ENCODE data around the gene ERCC8. TPM values are rescaled to one million over a fixed set of nuclear protein-coding genes. Genes with fewer than 3 reads are reported as not detected.

Gene ERCC8
- total and polyA plus RNA-seq, 10 of the 15 experiments (the other 5 are each of a cell fraction or from before 2014, with no cell fraction given): 10.4 to 31.2 (median 16.4) TPM

DNA sequence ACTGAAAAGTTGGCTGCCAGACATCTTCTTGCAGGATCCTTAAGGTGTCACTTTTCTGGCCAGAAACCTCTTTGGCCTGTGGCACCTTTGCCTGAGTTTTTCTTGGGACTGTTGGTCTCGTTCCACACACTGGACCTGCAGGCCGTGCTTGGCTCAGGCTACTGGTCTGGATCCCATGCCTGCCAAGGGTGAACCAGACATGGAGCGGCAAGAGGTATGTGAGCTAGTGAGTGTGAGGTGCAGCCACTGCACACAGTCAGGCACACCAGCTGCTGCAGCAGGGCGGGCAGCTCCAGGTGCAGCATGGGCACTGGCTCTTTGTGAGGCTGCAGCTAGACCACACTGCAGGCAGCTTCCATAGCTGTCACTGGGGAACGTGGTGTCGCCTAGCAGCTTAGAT lies 48.0 kb upstream of the ERCC8 start:
- peaks cover 12% of the 10 kb centered on the region; the same call in 2 of the 3 replicates for H3K9me3 ChIP-seq (replicated peaks; ENCODE audit: control insufficient read depth, insufficient read depth, low read length)
- TF ChIP-seq TCF3 (IDR thresholded peaks at IDR 0.05; ENCODE audit: borderline replicate concordance, insufficient read depth, low read depth, low read length) (no peak), ZNF384 (IDR thresholded peaks at IDR 0.05; ENCODE audit: borderline replicate concordance, low read depth, low read length) (no peak), MXI1 (IDR thresholded peaks at IDR 0.05; ENCODE audit: low read depth, low read length) (no peak), BACH1 (IDR thresholded peaks at IDR 0.05; ENCODE audit: borderline replicate concordance) (no peak), SPI1 (IDR thresholded peaks at IDR 0.05; ENCODE audit: borderline replicate concordance, insufficient read depth, low read depth, low read length) (no peak), NR2C1 (IDR thresholded peaks at IDR 0.05) (no peak), ETV6 (conservative IDR thresholded peaks at IDR 0.05 in 1 of 2, IDR thresholded peaks at IDR 0.05 in 1 of 2; ENCODE audit: borderline replicate concordance in 1 of 2, low read depth in 1 of 2) (no peak), SRF (IDR thresholded peaks at IDR 0.05; ENCODE audit: low read depth in 2 of 2, low read length in 2 of 2) (no peak), SREBF2 (IDR thresholded peaks at IDR 0.05; ENCODE audit: low read length) (no peak), ZNF622 (IDR thresholded peaks at IDR 0.05) (no peak)
- TF ChIP-seq, protein P1, sequence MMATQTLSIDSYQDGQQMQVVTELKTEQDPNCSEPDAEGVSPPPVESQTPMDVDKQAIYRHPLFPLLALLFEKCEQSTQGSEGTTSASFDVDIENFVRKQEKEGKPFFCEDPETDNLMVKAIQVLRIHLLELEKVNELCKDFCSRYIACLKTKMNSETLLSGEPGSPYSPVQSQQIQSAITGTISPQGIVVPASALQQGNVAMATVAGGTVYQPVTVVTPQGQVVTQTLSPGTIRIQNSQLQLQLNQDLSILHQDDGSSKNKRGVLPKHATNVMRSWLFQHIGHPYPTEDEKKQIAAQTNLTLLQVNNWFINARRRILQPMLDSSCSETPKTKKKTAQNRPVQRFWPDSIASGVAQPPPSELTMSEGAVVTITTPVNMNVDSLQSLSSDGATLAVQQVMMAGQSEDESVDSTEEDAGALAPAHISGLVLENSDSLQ (IDR thresholded peaks at IDR 0.05): no peak
- TF ChIP-seq, protein P2, sequence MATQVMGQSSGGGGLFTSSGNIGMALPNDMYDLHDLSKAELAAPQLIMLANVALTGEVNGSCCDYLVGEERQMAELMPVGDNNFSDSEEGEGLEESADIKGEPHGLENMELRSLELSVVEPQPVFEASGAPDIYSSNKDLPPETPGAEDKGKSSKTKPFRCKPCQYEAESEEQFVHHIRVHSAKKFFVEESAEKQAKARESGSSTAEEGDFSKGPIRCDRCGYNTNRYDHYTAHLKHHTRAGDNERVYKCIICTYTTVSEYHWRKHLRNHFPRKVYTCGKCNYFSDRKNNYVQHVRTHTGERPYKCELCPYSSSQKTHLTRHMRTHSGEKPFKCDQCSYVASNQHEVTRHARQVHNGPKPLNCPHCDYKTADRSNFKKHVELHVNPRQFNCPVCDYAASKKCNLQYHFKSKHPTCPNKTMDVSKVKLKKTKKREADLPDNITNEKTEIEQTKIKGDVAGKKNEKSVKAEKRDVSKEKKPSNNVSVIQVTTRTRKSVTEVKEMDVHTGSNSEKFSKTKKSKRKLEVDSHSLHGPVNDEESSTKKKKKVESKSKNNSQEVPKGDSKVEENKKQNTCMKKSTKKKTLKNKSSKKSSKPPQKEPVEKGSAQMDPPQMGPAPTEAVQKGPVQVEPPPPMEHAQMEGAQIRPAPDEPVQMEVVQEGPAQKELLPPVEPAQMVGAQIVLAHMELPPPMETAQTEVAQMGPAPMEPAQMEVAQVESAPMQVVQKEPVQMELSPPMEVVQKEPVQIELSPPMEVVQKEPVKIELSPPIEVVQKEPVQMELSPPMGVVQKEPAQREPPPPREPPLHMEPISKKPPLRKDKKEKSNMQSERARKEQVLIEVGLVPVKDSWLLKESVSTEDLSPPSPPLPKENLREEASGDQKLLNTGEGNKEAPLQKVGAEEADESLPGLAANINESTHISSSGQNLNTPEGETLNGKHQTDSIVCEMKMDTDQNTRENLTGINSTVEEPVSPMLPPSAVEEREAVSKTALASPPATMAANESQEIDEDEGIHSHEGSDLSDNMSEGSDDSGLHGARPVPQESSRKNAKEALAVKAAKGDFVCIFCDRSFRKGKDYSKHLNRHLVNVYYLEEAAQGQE (IDR thresholded peaks at IDR 0.05; ENCODE audit: low read depth, low read length): no peak
- H3K27me3 ChIP-seq (replicated peaks in 1 of 2; ENCODE audit: control insufficient read depth in 2 of 2, insufficient read depth in 2 of 2, low read length in 1 of 2): no peaks in the 10 kb centered on the region
- POLR2A ChIA-PET: no interaction called here
- RAD21 ChIA-PET (ENCODE audit: unreplicated experiment): no interaction called here
- H4K20me1 ChIP-seq (ENCODE audit: control insufficient read depth, insufficient read depth): no peaks in the 10 kb centered on the region
- no peak for DNase-seq (ENCODE audit: low read depth, low spot score)
- no peak overlapping the region for H2AFZ ChIP-seq (ENCODE audit: control insufficient read depth, low read depth, low read length)
- BruUV-seq (replicated peaks): no TSS peak
- H3K36me3 ChIP-seq (ENCODE audit: control insufficient read depth in 2 of 2, insufficient read depth in 2 of 2, low read length in 1 of 2): no peaks in the 10 kb centered on the region
- SMC1A ChIA-PET (ENCODE audit: uncharacterized antibody, unreplicated experiment): no interaction called here
- H3K27ac ChIP-seq (ENCODE audit: control insufficient read depth, insufficient read depth): no peak overlapping the region
- WGBS (ENCODE audit: insufficient coverage, insufficient replicate concordance, low lambda C conversion rate, missing lambda C conversion rate): 90% methylated on average over 6 of the region's 6 CpGs
- CTCF ChIA-PET: no interaction called here
- FAIRE-seq: no peak
- intact Hi-C loops (cut with micrococcal nuclease; ENCODE audit: unreplicated experiment): no loop called here
- in situ Hi-C loops (cut with MboI): no loop called here
- no peak overlapping the region for H3K4me2 ChIP-seq (ENCODE audit: control insufficient read depth, insufficient read depth)
- no peak overlapping the region for H3K4me3 ChIP-seq
- H3K79me2 ChIP-seq (ENCODE audit: control insufficient read depth, insufficient read depth, low read length): no peaks in the 10 kb centered on the region
- ATAC-seq: no peak
- H3K4me1 ChIP-seq (ENCODE audit: control insufficient read depth, insufficient read depth, low read length): no peaks in the 10 kb centered on the region
- no peak overlapping the region for H3K9ac ChIP-seq (ENCODE audit: control insufficient read depth, insufficient read depth, low read length)
